Caco-2 (cell line): ENCODE measurements around the gene RNF126. TPM values are rescaled to one million over a fixed set of nuclear protein-coding genes. Genes with fewer than 3 reads are reported as not detected.
A peak's percentile ranks its signal among the peaks of the same experiment; 100 is the strongest.
"Not testable (repeated sequence)": the region's sequence is repeated elsewhere in the genome, so short reads cannot be mapped to it uniquely, and the experiment has no call there.

Experiments used
- BruUV-seq: library from RNA; stranded (reverse); fragments of 400-500 nt; replicated peaks from 2 replicates; lab custom pipeline; 2021; lab: Mats Ljungman, UMichigan
- CTCF ChIA-PET: fragments of 300-600 bp; sonication (Branson Sonifier 250); formaldehyde crosslinking; loops from one replicate; lab custom pipeline; 2022; ENCODE audit warnings: antibody characterized with exemption; lab: Charles Lee
- POLR2A ChIA-PET: fragments of 300-600 bp; sonication (Branson Sonifier 250); formaldehyde crosslinking; loops from one replicate; lab custom pipeline; 2022; ENCODE audit warnings: antibody characterized with exemption; lab: Charles Lee
- DNase-seq, 2 experiments: peaks; one replicate each; pipeline versions ENCODE4 v3.0.0 to v3.0.0-alpha.2; 2020 to 2022
- H3K27me3 ChIP-seq: replicated peaks from 2 replicates; pipeline ENCODE4 v1.6.0; 2011; ENCODE audit warnings: low read length; ENCODE audit not compliant: control insufficient read depth, insufficient read depth
- H3K36me3 ChIP-seq: 2 replicates; pipeline ENCODE4 v1.5.1; 2011; ENCODE audit warnings: low read length; ENCODE audit not compliant: control insufficient read depth, insufficient read depth
- H3K4me1 ChIP-seq: fragments of 250-450 bp; sonication (Bioruptor Pico); 2 replicates; pipeline ENCODE4 v1.5.1; 2020; ENCODE audit warnings: mild to moderate bottlenecking
- H3K4me3 ChIP-seq: 2 replicates; pipeline ENCODE4 v1.5.1; 2011; ENCODE audit warnings: low read depth, mild to moderate bottlenecking, control low read depth, low read length
- H3K9me3 ChIP-seq: fragments of 250-450 bp; sonication (Bioruptor Pico); 2 replicates; pipeline ENCODE4 v1.5.1; 2020; ENCODE audit warnings: mild to moderate bottlenecking, moderate library complexity
- H3K27ac Mint-ChIP-seq: one replicate; pipeline ENCODE4 v1.8.0; 2022; ENCODE audit warnings: mixed read lengths; ENCODE audit not compliant: unreplicated experiment
- H3K27me3 Mint-ChIP-seq: one replicate; pipeline ENCODE4 v1.8.0; 2022; ENCODE audit warnings: mixed read lengths; ENCODE audit not compliant: insufficient read depth, unreplicated experiment
- H3K36me3 Mint-ChIP-seq: one replicate; pipeline ENCODE4 v1.8.0; 2022; ENCODE audit warnings: mild to moderate bottlenecking, mixed read lengths; ENCODE audit not compliant: insufficient read depth, unreplicated experiment
- H3K4me1 Mint-ChIP-seq: one replicate; pipeline ENCODE4 v1.8.0; 2022; ENCODE audit warnings: low read depth, mixed read lengths; ENCODE audit not compliant: unreplicated experiment
- H3K4me3 Mint-ChIP-seq: one replicate; pipeline ENCODE4 v1.8.0; 2022; ENCODE audit warnings: mild to moderate bottlenecking, moderate library complexity, mixed read lengths; ENCODE audit not compliant: unreplicated experiment
- H3K9me3 Mint-ChIP-seq: one replicate; pipeline ENCODE4 v1.8.0; 2022; ENCODE audit warnings: mixed read lengths; ENCODE audit not compliant: unreplicated experiment
- intact Hi-C: fragments of 100-400 bp; cut with micrococcal nuclease; formaldehyde crosslinking; loops from one replicate; pipeline ENCODE4 v1.10.0; 2022; ENCODE audit not compliant: unreplicated experiment
- total RNA-seq: library from RNA; stranded (reverse); gene quantifications from 2 replicates; pipeline ENCODE4 v1.2.3, GENCODE V29; 2022
- TF ChIP-seq, protein P1 (sequence below), 2 experiments: fragments of 200-600 bp in 1 of 2; IDR thresholded peaks; 1 replicate in 1 of 2; 2 replicates in 1 of 2; pipeline versions ENCODE4 v1.5.1 to v1.8.0; 2011 to 2022; ENCODE audit warnings: antibody characterized with exemption in 1 of 2, control low read depth in 1 of 2, inconsistent platforms in 1 of 2, low read depth in 1 of 2, low read length in 1 of 2, mild to moderate bottlenecking in 1 of 2, moderate library complexity in 1 of 2; ENCODE audit not compliant: insufficient read depth in 1 of 2, severe bottlenecking in 1 of 2, unreplicated experiment in 1 of 2

RNF126 gene
- total RNA-seq, 1 experiment from 2014 or later: 74.6 TPM

DNA sequence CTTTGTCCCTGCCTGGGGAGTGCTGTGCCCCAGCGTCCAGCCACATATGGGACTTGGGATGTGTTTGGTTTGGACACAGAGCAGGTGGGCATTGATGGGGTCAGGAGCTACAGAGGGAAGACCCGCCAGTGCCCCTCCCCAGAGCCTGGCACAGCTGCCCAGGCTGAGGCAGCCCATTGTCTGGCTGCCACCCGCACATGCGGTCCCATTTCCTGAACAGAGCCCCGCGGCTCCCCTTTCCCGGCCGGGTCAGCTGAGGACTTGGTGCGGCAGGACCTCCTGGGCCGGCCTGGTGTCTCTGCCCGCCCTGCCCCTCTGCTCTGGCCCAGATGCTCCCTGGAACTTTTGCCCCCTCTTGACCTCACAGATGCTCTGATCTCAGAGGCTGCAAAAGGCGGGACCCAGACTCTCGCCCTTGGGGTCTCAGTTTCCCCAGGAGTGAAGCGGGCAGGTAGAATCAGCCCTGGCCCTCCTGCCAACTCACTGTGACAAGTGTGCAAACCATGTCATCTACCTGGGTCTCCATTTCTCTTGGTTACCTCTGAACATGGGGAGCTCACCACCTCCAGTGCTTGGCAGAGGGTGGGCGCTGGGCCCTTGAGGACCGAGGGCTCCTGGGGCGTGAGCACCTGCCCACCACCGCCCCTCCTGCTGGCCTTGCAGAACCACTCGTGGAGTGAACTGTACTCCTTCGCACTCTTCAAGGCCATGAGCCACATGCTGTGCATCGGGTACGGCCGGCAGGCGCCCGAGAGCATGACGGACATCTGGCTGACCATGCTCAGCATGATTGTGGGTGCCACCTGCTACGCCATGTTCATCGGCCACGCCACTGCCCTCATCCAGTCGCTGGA, 55.5 kb downstream of the RNF126 start:
- Mint-ChIP-seq H3K4me3 (no peak overlapping the region), H3K9me3 (no peaks in the 10 kb centered on the region), H3K36me3 (no peaks in the 10 kb centered on the region), H3K27me3 (no peaks in the 10 kb centered on the region), H3K27ac (no peak overlapping the region), H3K4me1 (no peaks in the 10 kb centered on the region)
- TF ChIP-seq, protein P1, sequence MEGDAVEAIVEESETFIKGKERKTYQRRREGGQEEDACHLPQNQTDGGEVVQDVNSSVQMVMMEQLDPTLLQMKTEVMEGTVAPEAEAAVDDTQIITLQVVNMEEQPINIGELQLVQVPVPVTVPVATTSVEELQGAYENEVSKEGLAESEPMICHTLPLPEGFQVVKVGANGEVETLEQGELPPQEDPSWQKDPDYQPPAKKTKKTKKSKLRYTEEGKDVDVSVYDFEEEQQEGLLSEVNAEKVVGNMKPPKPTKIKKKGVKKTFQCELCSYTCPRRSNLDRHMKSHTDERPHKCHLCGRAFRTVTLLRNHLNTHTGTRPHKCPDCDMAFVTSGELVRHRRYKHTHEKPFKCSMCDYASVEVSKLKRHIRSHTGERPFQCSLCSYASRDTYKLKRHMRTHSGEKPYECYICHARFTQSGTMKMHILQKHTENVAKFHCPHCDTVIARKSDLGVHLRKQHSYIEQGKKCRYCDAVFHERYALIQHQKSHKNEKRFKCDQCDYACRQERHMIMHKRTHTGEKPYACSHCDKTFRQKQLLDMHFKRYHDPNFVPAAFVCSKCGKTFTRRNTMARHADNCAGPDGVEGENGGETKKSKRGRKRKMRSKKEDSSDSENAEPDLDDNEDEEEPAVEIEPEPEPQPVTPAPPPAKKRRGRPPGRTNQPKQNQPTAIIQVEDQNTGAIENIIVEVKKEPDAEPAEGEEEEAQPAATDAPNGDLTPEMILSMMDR (IDR thresholded peaks at IDR 0.05; ENCODE audit: insufficient read depth in 1 of 2, low read depth in 1 of 2, low read length in 1 of 2, severe bottlenecking in 1 of 2, unreplicated experiment in 1 of 2): no peak
- no peaks in the 10 kb centered on the region for H3K27me3 ChIP-seq
- ChIA-PET POLR2A (no interaction called here), CTCF (interaction anchor here (1.1 kb wide), 1 partner anchor 295 kb away, joined by 3 read pairs; no protein-coding TSS in a partner anchor)
- no TSS peak for BruUV-seq
- no peak for DNase-seq
- H3K4me3 ChIP-seq: no peak overlapping the region
- H3K36me3 ChIP-seq: no peaks in the 10 kb centered on the region
- intact Hi-C loops: no loop called here
- H3K9me3 ChIP-seq: no peaks in the 10 kb centered on the region
- no peaks in the 10 kb centered on the region for H3K4me1 ChIP-seq

DNA sequence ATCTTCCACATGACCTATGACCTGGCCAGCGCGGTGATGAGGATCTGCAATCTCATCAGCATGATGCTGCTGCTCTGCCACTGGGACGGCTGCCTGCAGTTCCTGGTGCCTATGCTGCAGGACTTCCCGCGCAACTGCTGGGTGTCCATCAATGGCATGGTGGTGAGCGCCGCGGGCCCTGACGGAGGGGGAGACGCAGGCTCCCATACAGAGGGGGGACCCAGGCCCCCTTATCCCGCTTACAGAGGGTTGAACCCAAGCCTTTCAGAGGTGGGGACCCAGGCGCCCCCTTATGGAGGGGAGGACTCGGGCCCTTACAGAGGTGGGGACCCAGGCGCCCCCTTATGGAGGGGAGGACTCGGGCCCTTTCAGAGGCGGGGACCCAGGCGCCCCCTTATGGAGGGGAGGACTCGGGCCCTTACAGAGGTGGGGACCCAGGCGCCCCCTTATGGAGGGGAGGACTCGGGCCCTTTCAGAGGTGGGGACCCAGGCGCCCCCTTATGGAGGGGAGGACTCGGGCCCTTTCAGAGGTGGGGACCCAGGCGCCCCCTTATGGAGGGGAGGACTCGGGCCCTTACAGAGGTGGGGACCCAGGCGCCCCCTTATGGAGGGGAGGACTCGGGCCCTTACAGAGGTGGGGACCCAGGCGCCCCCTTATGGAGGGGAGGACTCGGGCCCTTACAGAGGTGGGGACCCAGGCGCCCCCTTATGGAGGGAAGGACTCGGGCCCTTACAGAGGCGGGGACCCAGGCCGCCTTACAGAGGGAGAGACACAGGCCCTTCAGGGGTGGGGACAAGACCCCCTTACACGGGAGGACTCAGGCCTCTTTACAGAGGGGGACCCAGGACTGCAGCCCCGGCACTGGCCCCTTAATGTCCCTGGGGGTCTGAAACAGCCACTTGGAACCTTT, 57.7 kb downstream of the RNF126 start:
- H3K4me1 Mint-ChIP-seq, H3K27ac Mint-ChIP-seq, H3K4me3 ChIP-seq, POLR2A ChIA-PET, H3K36me3 Mint-ChIP-seq, CTCF ChIA-PET, H3K9me3 Mint-ChIP-seq, H3K4me1 ChIP-seq, H3K4me3 Mint-ChIP-seq, intact Hi-C loops, H3K36me3 ChIP-seq, H3K27me3 ChIP-seq, H3K9me3 ChIP-seq, BruUV-seq, H3K27me3 Mint-ChIP-seq: not testable (repeated sequence)
- peak; percentile 43 to 63 for DNase-seq
- TF ChIP-seq, protein P1 (IDR thresholded peaks at IDR 0.05; ENCODE audit: insufficient read depth in 1 of 2, low read depth in 1 of 2, low read length in 1 of 2, severe bottlenecking in 1 of 2, unreplicated experiment in 1 of 2): peak in 1 of 2 experiments; percentile 30

DNA sequence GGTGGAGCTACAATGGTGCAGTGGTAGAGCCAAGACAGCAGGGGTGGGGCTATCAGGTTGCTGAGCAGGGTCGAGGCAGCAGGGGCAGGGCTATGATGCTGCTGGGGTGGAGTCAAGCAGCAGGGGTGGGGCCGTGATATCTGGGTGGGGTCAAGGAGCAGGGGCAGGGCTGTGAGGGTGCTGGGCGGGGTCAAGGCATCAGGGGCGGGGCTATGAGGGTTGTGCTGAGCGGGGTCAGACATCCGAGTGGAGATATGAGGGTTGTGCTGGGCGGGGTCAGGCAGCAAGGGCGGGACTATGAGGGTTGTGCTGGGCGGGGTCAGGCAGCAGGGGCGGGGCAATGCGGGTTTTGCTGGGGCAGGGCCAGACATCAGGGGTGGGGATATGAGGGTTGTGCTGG, 58.7 kb downstream of the RNF126 start:
- H3K4me3 Mint-ChIP-seq: no peak overlapping the region
- peak; percentile 31 to 54 for DNase-seq
- H3K4me1 Mint-ChIP-seq: no peaks in the 10 kb centered on the region
- H3K9me3 ChIP-seq: no peaks in the 10 kb centered on the region; the same call in 1 of the 2 replicates
- no peaks in the 10 kb centered on the region for H3K9me3 Mint-ChIP-seq
- intact Hi-C loops: no loop called here
- TF ChIP-seq, protein P1 (IDR thresholded peaks at IDR 0.05; ENCODE audit: insufficient read depth in 1 of 2, low read depth in 1 of 2, low read length in 1 of 2, severe bottlenecking in 1 of 2, unreplicated experiment in 1 of 2): no peak
- H3K27me3 Mint-ChIP-seq: no peaks in the 10 kb centered on the region
- BruUV-seq: no TSS peak
- H3K36me3 Mint-ChIP-seq: no peaks in the 10 kb centered on the region
- no peaks in the 10 kb centered on the region for H3K4me1 ChIP-seq
- H3K27me3 ChIP-seq: no peaks in the 10 kb centered on the region
- no peaks in the 10 kb centered on the region for H3K36me3 ChIP-seq
- CTCF ChIA-PET: interaction anchor here (0.7 kb wide), 1 partner anchor 21 kb away, joined by 3 read pairs; no protein-coding TSS in a partner anchor
- no peak overlapping the region for H3K27ac Mint-ChIP-seq
- no peak overlapping the region for H3K4me3 ChIP-seq
- POLR2A ChIA-PET: no interaction called here

DNA sequence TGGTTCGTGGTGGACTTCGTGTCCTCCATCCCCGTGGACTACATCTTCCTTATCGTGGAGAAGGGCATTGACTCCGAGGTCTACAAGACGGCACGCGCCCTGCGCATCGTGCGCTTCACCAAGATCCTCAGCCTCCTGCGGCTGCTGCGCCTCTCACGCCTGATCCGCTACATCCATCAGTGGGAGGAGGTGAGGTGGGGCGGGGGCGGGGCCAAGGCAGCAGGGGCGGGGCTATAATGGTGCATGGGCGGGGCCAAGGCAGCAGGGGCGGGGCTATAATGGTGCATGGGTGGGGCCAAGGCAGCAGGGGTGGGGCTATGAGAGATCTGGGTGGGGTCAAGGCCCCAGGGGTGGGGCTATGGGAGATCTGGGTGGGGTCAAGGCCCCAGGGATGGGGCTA, 59.2 kb downstream of the RNF126 start:
- POLR2A ChIA-PET, H3K27ac Mint-ChIP-seq, H3K4me1 ChIP-seq, DNase-seq, H3K27me3 Mint-ChIP-seq, H3K36me3 Mint-ChIP-seq, H3K4me1 Mint-ChIP-seq, H3K4me3 ChIP-seq, H3K4me3 Mint-ChIP-seq, H3K27me3 ChIP-seq, BruUV-seq, H3K36me3 ChIP-seq, intact Hi-C loops, H3K9me3 ChIP-seq, H3K9me3 Mint-ChIP-seq: not testable (repeated sequence)
- CTCF ChIA-PET: interaction anchor here (0.7 kb wide), 1 partner anchor 21 kb away, joined by 3 read pairs; no protein-coding TSS in a partner anchor
